PC-9 (cell line): ENCODE data around the gene RSL1D1. TPM values are rescaled to one million over a fixed set of nuclear protein-coding genes. Genes with fewer than 3 reads are reported as not detected.
"Not testable (repeated sequence)": the region's sequence is repeated elsewhere in the genome, so short reads cannot be mapped to it uniquely, and the experiment has no call there.

Experiments
- BruUV-seq: library from RNA; stranded (reverse); fragments of 400-500 nt; replicated peaks from 2 replicates; lab custom pipeline; 2021; lab: Mats Ljungman, UMichigan
- CTCF ChIA-PET: fragments of 300-600 bp; sonication (Branson Sonifier 250); formaldehyde crosslinking; loops from one replicate; lab custom pipeline; 2022; ENCODE audit warnings: antibody characterized with exemption; lab: Charles Lee
- POLR2A ChIA-PET: fragments of 300-600 bp; sonication (Branson Sonifier 250); formaldehyde crosslinking; loops from one replicate; lab custom pipeline; 2022; ENCODE audit warnings: antibody characterized with exemption; ENCODE audit not compliant: unreplicated experiment; lab: Charles Lee
- DNase-seq, 2 experiments: peaks; one replicate each; pipeline versions ENCODE4 v3.0.0 to v3.0.0-alpha.2; 2015 to 2022; ENCODE audit warnings: mixed read lengths in 1 of 2
- H2AFZ ChIP-seq: fragments of 200-600 bp; sonication (generic); 2 replicates; pipeline ENCODE4 v1.8.1; 2017; ENCODE audit warnings: antibody characterized with exemption
- H3F3A ChIP-seq: fragments of 200-600 bp; sonication (generic); 2 replicates; pipeline ENCODE4 v1.8.1; 2017; ENCODE audit warnings: antibody characterized with exemption, mild to moderate bottlenecking, low read depth; ENCODE audit not compliant: insufficient read depth
- H3K27ac ChIP-seq: fragments of 200-600 bp; sonication (generic); 2 replicates; pipeline ENCODE4 v1.6.1; 2016; ENCODE audit warnings: mixed run types
- H3K27me3 ChIP-seq: fragments of 200-600 bp; sonication (generic); 2 replicates; pipeline ENCODE4 v1.6.1; 2016; ENCODE audit warnings: low read depth, mixed run types; ENCODE audit not compliant: insufficient read depth
- H3K36me3 ChIP-seq: fragments of 200-600 bp; sonication (generic); 2 replicates; pipeline ENCODE4 v1.6.1; 2016; ENCODE audit warnings: low read depth, mixed run types
- H3K4me1 ChIP-seq: fragments of 200-600 bp; sonication (generic); replicated peaks from 2 replicates; pipeline ENCODE4 v1.6.1; 2016; ENCODE audit warnings: mixed run types; ENCODE audit not compliant: insufficient read depth
- H3K4me2 ChIP-seq: fragments of 200-600 bp; sonication (generic); 2 replicates; pipeline ENCODE4 v1.6.1; 2017; ENCODE audit warnings: mixed run types
- H3K4me3 ChIP-seq: fragments of 200-600 bp; sonication (generic); 2 replicates; pipeline ENCODE4 v1.6.1; 2016; ENCODE audit warnings: mixed run types
- H3K79me2 ChIP-seq: fragments of 200-600 bp; sonication (generic); 2 replicates; pipeline ENCODE4 v1.6.1; 2017; ENCODE audit warnings: low read depth, mixed run types
- H3K9me2 ChIP-seq: fragments of 200-600 bp; sonication (generic); 2 replicates; pipeline ENCODE4 v1.8.1; 2017; ENCODE audit warnings: mild to moderate bottlenecking; ENCODE audit not compliant: insufficient read depth
- H3K9me3 ChIP-seq: fragments of 200-600 bp; sonication (generic); 2 replicates; pipeline ENCODE4 v1.8.1; 2016; ENCODE audit warnings: low read depth; ENCODE audit not compliant: insufficient read depth
- H4K20me1 ChIP-seq: fragments of 200-600 bp; sonication (generic); 2 replicates; pipeline ENCODE4 v1.8.1; 2017; ENCODE audit not compliant: insufficient read depth
- CTCF ChIP-seq: fragments of 200-600 bp; sonication (generic); conservative IDR thresholded peaks from 2 replicates; pipeline ENCODE4 v1.6.1; 2017; ENCODE audit warnings: mixed run types, antibody characterized with exemption, mild to moderate bottlenecking, moderate library complexity
- EZH2 ChIP-seq: fragments of 200-600 bp; sonication (generic); IDR thresholded peaks from 2 replicates; pipeline ENCODE4 v1.8.0; 2017; ENCODE audit warnings: antibody characterized with exemption, low read depth
- intact Hi-C: fragments of 100-400 bp; cut with micrococcal nuclease; formaldehyde crosslinking; loops from one replicate; pipeline ENCODE4 v1.10.0; 2022; ENCODE audit not compliant: unreplicated experiment
- total RNA-seq: library from RNA; stranded (reverse); gene quantifications from 2 replicates; pipeline ENCODE4 v1.2.3, GENCODE V29; 2021

The RSL1D1 gene
- total RNA-seq, 1 experiment from 2014 or later = 226 TPM

- Histone ChIP-seq H2AFZ (no peak overlapping the region), H3K4me3 (no peak overlapping the region), H3K4me2 (peak overlapping the region; percentile 25; the same call in 1 of the 2 replicates), H3K79me2 (no peaks in the 10 kb centered on the region), H3K4me1 (peaks cover 16% of the 10 kb centered on the region), H3F3A (peaks cover 19% of the 10 kb centered on the region; the same call in 1 of the 2 replicates), H3K36me3 (no peaks in the 10 kb centered on the region), H3K27ac (no peak overlapping the region; the same call in 1 of the 2 replicates), H4K20me1 (no peaks in the 10 kb centered on the region), H3K9me3 (no peaks in the 10 kb centered on the region), H3K9me2 (no peaks in the 10 kb centered on the region), H3K27me3 (no peaks in the 10 kb centered on the region)
- BruUV-seq = no TSS peak
- ChIA-PET POLR2A (no interaction called here), CTCF (no interaction called here)
- no peak for TF ChIP-seq EZH2
- no peak for TF ChIP-seq CTCF
- DNase-seq = peak; percentile 14 to 65
- intact Hi-C loops = no loop called here
Observed at GRCh38 chr16:11824362-11824761, 27.0 kb downstream of the RSL1D1 start.

- BruUV-seq, POLR2A ChIA-PET, CTCF ChIA-PET, H3K9me2 ChIP-seq, H3K4me3 ChIP-seq, H3K36me3 ChIP-seq, H3K9me3 ChIP-seq, H3K4me2 ChIP-seq, H3K79me2 ChIP-seq, H2AFZ ChIP-seq, H3K27ac ChIP-seq, H4K20me1 ChIP-seq, DNase-seq, intact Hi-C loops, H3K27me3 ChIP-seq: not testable (repeated sequence)
- Histone ChIP-seq H3F3A (peaks cover 15% of the 10 kb centered on the region; the same call in 1 of the 2 replicates), H3K4me1 (peaks cover 16% of the 10 kb centered on the region)
Observed at GRCh38 chr16:11823645-11824044, 27.7 kb downstream of the RSL1D1 start.

- Histone ChIP-seq H3K4me3 (no peak overlapping the region), H4K20me1 (no peaks in the 10 kb centered on the region), H3K4me1 (peaks cover 12% of the 10 kb centered on the region), H3K4me2 (no peak overlapping the region), H3K36me3 (no peaks in the 10 kb centered on the region), H3K9me3 (no peaks in the 10 kb centered on the region), H3K9me2 (no peaks in the 10 kb centered on the region), H3F3A (peaks cover 9% of the 10 kb centered on the region; the same call in 1 of the 2 replicates), H3K79me2 (no peaks in the 10 kb centered on the region), H3K27ac (no peak overlapping the region), H2AFZ (no peak overlapping the region), H3K27me3 (no peaks in the 10 kb centered on the region)
- TF ChIP-seq CTCF (no peak), EZH2 (no peak)
- ChIA-PET CTCF (no interaction called here), POLR2A (no interaction called here)
- DNase-seq = no peak
- intact Hi-C loops = no loop called here
- no TSS peak for BruUV-seq
Observed at GRCh38 chr16:11819798-11820197, 31.5 kb downstream of the RSL1D1 start.

- DNase-seq, H3K9me2 ChIP-seq, H3K4me2 ChIP-seq, H3K27ac ChIP-seq, H3K4me1 ChIP-seq, CTCF ChIA-PET, H3K79me2 ChIP-seq, intact Hi-C loops, H3K27me3 ChIP-seq, H3K9me3 ChIP-seq, H3K4me3 ChIP-seq, H2AFZ ChIP-seq, POLR2A ChIA-PET, H3K36me3 ChIP-seq, BruUV-seq, H4K20me1 ChIP-seq, H3F3A ChIP-seq: not testable (repeated sequence)
Observed at GRCh38 chr16:11818970-11819369, 32.4 kb downstream of the RSL1D1 start.
